NCI-H1105 treated with DMSO at 0.1 percent for 48 hours (cell line): ENCODE data around the gene COX7B.

Experiments used
- DNase-seq: peaks from one replicate; lab custom pipeline; 2025; lab: John Stamatoyannopoulos, UW

The COX7B gene

GRCh38 chrX:77945910-77946545 lies 46.8 kb downstream of the COX7B start:
- no peak for DNase-seq

GRCh38 chrX:77946571-77946970 lies 47.3 kb downstream of the COX7B start:
- DNase-seq, result no peak

GRCh38 chrX:77949840-77950239 lies 50.6 kb downstream of the COX7B start:
- DNase-seq, result no peak

DNA sequence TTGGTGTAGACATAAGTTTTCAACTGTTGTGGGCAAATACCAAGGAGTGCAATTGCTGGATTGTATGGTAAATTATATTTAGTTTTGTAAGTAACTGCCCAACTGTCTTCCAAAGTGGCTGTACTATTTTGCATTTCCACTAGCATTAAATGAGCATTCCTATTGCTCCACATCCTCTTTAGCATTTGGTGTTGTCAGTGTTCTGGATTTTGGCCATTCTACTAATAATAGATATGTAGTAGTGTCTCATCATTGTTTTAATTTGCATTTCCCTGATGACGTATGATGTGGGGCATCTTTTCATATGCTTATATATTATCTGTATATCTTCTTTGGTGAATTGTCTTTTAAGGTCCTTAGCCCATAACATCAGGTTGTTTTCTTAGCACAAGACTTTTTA lies 52.9 kb downstream of the COX7B start:
- no peak for DNase-seq

DNA sequence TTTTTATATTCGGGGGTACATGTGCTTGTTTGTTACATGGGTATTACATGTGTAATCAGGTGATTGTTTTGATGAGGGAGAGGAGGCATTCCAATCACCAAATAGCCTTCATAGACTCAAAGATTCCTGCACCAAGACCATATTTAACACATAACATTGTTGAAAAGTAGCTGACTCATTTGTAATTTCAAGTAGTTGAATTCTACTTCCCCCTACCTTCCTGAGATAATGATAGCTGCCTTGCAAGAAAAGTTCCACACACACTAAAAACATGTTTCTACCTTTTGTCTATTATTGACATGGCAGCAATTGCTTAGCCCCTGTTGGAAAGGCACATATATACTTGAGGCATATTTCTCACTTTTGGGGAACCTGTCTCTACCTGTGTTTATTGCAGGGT lies 54.0 kb downstream of the COX7B start:
- no peak for DNase-seq

GRCh38 chrX:77953708-77954107 lies 54.4 kb downstream of the COX7B start:
- DNase-seq, result no peak
